ENCODE results near the gene PYHIN1. TPM values are rescaled to one million over a fixed set of nuclear protein-coding genes. Genes with fewer than 3 reads are reported as not detected.
"Not testable (repeated sequence)": the region's sequence is repeated elsewhere in the genome, so short reads cannot be mapped to it uniquely, and the experiment has no call there.

The PYHIN1 gene
- total RNA-seq, 1 experiment from 2014 or later, result 0.44 TPM

DNA sequence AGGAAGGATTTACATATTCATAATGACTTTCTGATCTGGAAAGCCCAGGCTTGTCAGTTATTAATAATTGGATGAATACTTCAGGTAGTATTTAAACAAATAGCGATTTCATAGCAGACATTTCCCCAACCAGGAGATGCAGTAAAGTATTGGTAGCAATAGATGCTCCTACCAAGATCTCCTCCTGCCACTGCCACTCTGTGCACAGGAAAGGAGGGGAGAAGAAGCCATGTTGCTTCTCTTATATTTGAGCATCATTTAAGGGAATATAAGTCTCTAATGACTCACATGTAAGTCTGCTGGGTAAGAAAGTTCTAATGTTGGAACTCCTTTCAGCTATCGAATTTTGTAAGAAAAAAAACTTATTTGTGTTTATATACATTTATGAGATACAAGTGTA lies 77.9 kb downstream of the PYHIN1 start:
- H3K4me3 Mint-ChIP-seq (ENCODE audit: unreplicated experiment), result peak overlapping the region; percentile 88
- POLR2A ChIA-PET, result interaction anchor here (0.7 to 4.2 kb wide), 29 partner anchors 8 to 1282 kb away, joined by 3 to 120 read pairs (median 4); a partner anchor contains a TSS
- H3K27ac Mint-ChIP-seq (ENCODE audit: low read depth, unreplicated experiment), result peak overlapping the region; percentile 97
- H3K27me3 Mint-ChIP-seq (ENCODE audit: insufficient read depth, unreplicated experiment), result no peaks in the 10 kb centered on the region
- peaks cover 47% of the 10 kb centered on the region for H3K4me1 Mint-ChIP-seq (ENCODE audit: insufficient read depth, unreplicated experiment)
- H3K9me3 Mint-ChIP-seq (ENCODE audit: unreplicated experiment), result peaks cover 10% of the 10 kb centered on the region
- intact Hi-C loops (cut with micrococcal nuclease), result no loop called here
- TF ChIP-seq, protein P1, sequence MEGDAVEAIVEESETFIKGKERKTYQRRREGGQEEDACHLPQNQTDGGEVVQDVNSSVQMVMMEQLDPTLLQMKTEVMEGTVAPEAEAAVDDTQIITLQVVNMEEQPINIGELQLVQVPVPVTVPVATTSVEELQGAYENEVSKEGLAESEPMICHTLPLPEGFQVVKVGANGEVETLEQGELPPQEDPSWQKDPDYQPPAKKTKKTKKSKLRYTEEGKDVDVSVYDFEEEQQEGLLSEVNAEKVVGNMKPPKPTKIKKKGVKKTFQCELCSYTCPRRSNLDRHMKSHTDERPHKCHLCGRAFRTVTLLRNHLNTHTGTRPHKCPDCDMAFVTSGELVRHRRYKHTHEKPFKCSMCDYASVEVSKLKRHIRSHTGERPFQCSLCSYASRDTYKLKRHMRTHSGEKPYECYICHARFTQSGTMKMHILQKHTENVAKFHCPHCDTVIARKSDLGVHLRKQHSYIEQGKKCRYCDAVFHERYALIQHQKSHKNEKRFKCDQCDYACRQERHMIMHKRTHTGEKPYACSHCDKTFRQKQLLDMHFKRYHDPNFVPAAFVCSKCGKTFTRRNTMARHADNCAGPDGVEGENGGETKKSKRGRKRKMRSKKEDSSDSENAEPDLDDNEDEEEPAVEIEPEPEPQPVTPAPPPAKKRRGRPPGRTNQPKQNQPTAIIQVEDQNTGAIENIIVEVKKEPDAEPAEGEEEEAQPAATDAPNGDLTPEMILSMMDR (IDR thresholded peaks at IDR 0.05; ENCODE audit: unreplicated experiment), result no peak
- peaks cover 28% of the 10 kb centered on the region for H3K36me3 Mint-ChIP-seq (ENCODE audit: insufficient read depth, unreplicated experiment)
- no TSS peak for BruUV-seq (replicated peaks)
- CTCF ChIA-PET, result interaction anchor here (0.6 to 2.2 kb wide), 7 partner anchors 9 to 1970 kb away, joined by 3 to 8 read pairs (median 4); no protein-coding TSS in a partner anchor
- no peak for DNase-seq (ENCODE audit: unreplicated experiment)

DNA sequence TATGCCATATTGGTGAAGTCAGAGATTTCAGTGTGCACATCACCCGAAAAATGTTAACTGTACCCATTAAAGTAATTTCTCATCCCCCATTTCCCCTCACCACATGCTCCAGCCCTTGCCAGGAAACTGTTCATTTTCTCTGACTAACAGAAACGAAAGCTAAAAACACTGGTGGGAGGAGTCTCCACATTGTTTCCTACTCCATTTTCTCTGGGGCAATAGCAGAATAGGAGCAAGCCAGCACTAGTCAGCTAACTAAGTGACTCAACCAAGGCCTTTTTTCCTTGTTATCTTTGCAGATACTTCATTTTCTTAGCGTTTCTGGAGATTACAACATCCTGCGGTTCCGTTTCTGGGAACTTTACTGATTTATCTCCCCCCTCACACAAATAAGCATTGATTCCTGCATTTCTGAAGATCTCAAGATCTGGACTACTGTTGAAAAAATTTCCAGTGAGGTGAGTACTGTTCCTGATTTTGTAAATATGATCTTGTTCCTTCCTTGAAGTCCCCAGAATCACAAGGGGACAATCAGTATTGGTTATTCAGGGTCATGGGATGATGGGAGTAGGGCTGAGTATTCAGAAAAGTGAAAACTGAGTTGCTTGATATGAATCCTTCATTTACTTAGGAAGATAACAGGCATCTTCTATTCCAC lies 78.5 kb downstream of the PYHIN1 start, which contains the start of gene IFI16:
Gene IFI16 (plus strand): TSS at position 204 of the 658 bp plus-strand sequence. CDS start 4,774 bp downstream, outside the sequence.
- no peaks in the 10 kb centered on the region for H3K27me3 Mint-ChIP-seq (ENCODE audit: insufficient read depth, unreplicated experiment)
- H3K36me3 Mint-ChIP-seq (ENCODE audit: insufficient read depth, unreplicated experiment), result peaks cover 34% of the 10 kb centered on the region
- H3K4me3 Mint-ChIP-seq (ENCODE audit: unreplicated experiment), result peak within 1 kb of the TSS; percentile 88
- H3K4me1 Mint-ChIP-seq (ENCODE audit: insufficient read depth, unreplicated experiment), result peaks cover 53% of the 10 kb centered on the region
- peaks cover 10% of the 10 kb centered on the region for H3K9me3 Mint-ChIP-seq (ENCODE audit: unreplicated experiment)
- no TSS peak for BruUV-seq (replicated peaks)
- H3K27ac Mint-ChIP-seq (ENCODE audit: low read depth, unreplicated experiment), result peak within 1 kb of the TSS; percentile 97
- ChIA-PET POLR2A (interaction anchor here (0.6 to 4.2 kb wide), 35 partner anchors 9 to 1877 kb away, joined by 3 to 120 read pairs (median 3); a partner anchor contains a TSS), CTCF (interaction anchor here (0.6 to 2.2 kb wide), 11 partner anchors 10 to 1971 kb away, joined by 3 to 8 read pairs (median 4); no protein-coding TSS in a partner anchor)
- intact Hi-C loops (cut with micrococcal nuclease), result no loop called here
- peak; percentile 99 for DNase-seq (ENCODE audit: unreplicated experiment)
- TF ChIP-seq, protein P1 (IDR thresholded peaks at IDR 0.05; ENCODE audit: unreplicated experiment), result no peak

GRCh38 chr1:159010391-159010790 lies 79.0 kb downstream of the PYHIN1 start:
- peak overlapping the region; percentile 97 for H3K27ac Mint-ChIP-seq (ENCODE audit: low read depth, unreplicated experiment)
- peaks cover 58% of the 10 kb centered on the region for H3K4me1 Mint-ChIP-seq (ENCODE audit: insufficient read depth, unreplicated experiment)
- no peak for DNase-seq (ENCODE audit: unreplicated experiment)
- H3K27me3 Mint-ChIP-seq (ENCODE audit: insufficient read depth, unreplicated experiment), result no peaks in the 10 kb centered on the region
- TF ChIP-seq, protein P1 (IDR thresholded peaks at IDR 0.05; ENCODE audit: unreplicated experiment), result no peak
- POLR2A ChIA-PET, result interaction anchor here (0.6 to 4.2 kb wide), 22 partner anchors 9 to 1878 kb away, joined by 3 to 120 read pairs (median 4); a partner anchor contains a TSS
- peak overlapping the region; percentile 88 for H3K4me3 Mint-ChIP-seq (ENCODE audit: unreplicated experiment)
- peaks cover 39% of the 10 kb centered on the region for H3K36me3 Mint-ChIP-seq (ENCODE audit: insufficient read depth, unreplicated experiment)
- CTCF ChIA-PET, result interaction anchor here (0.6 to 2.2 kb wide), 6 partner anchors 30 to 1019 kb away, joined by 3 to 8 read pairs (median 4); no protein-coding TSS in a partner anchor
- peaks cover 10% of the 10 kb centered on the region for H3K9me3 Mint-ChIP-seq (ENCODE audit: unreplicated experiment)
- intact Hi-C loops (cut with micrococcal nuclease), result no loop called here
- TSS peak; percentile 75 for BruUV-seq (replicated peaks)

- Mint-ChIP-seq H3K27ac (ENCODE audit: low read depth, unreplicated experiment) (peak overlapping the region; percentile 97), H3K4me1 (ENCODE audit: insufficient read depth, unreplicated experiment) (peaks cover 58% of the 10 kb centered on the region), H3K4me3 (ENCODE audit: unreplicated experiment) (peak overlapping the region; percentile 88), H3K36me3 (ENCODE audit: insufficient read depth, unreplicated experiment) (peaks cover 45% of the 10 kb centered on the region)
- BruUV-seq (replicated peaks); intact Hi-C loops (cut with micrococcal nuclease); H3K27me3 Mint-ChIP-seq (ENCODE audit: insufficient read depth, unreplicated experiment); H3K9me3 Mint-ChIP-seq (ENCODE audit: unreplicated experiment): not testable (repeated sequence)
- POLR2A ChIA-PET, result interaction anchor here (0.6 to 4.2 kb wide), 11 partner anchors 10 to 1878 kb away, joined by 3 to 120 read pairs (median 6); a partner anchor contains a TSS
- CTCF ChIA-PET, result interaction anchor here (0.8 to 2.2 kb wide), 2 partner anchors 29 to 61 kb away, joined by 4 to 8 read pairs; no protein-coding TSS in a partner anchor
- peak; percentile 43 for DNase-seq (ENCODE audit: unreplicated experiment)
Observed at GRCh38 chr1:159011001-159011400, 79.6 kb downstream of the PYHIN1 start.

All from MCF 10A (cell line).